Tibial nerve (tissue), 3 donors: ENCODE results near the gene FAM237B.

Source experiments
- EP300 ChIP-seq, 2 donors: sonication (generic); formaldehyde crosslinking; IDR thresholded peaks; one replicate each; pipeline ENCODE4 v1.6.1; 2017; ENCODE audit warnings: antibody characterized with exemption in 2 of 2, mild to moderate bottlenecking in 1 of 2
- POLR2A ChIP-seq, 2 donors: fragments of 450-650 bp; IDR thresholded peaks; one replicate each; pipeline ENCODE4 v1.6.1; 2017; ENCODE audit warnings: antibody characterized with exemption in 2 of 2, mild to moderate bottlenecking in 2 of 2, moderate library complexity in 2 of 2

GRCh38 chr7:90313907-90314306 lies 7.2 kb downstream of the FAM237B start:
- TF ChIP-seq EP300 (IDR thresholded peaks at IDR 0.05) (no peak), POLR2A (IDR thresholded peaks at IDR 0.05) (no peak)
